Astrocyte of the cerebellum (primary cell): Measurements from ENCODE around the gene MAOA.

ENCODE experiments used
- DNase-seq: peaks from one replicate; pipeline ENCODE4 v3.0.0-alpha.2; 2011; ENCODE audit warnings: low read depth
- H3K4me3 ChIP-seq: 2 replicates; pipeline ENCODE4 v1.5.1; 2011; ENCODE audit warnings: mild to moderate bottlenecking, low read depth, low read length, moderate library complexity
- in situ Hi-C: cut with HindIII; loops from 2 replicates; pipeline ENCODE4 v1.10.0; 2017; ENCODE audit warnings: low sequenced_read_pairs
- TF ChIP-seq, protein P1 (sequence below): IDR thresholded peaks from 2 replicates; pipeline ENCODE4 v1.5.1; 2012; ENCODE audit warnings: low read length, low read depth, moderate library complexity, mild to moderate bottlenecking; ENCODE audit errors: missing control alignments

Gene MAOA

DNA sequence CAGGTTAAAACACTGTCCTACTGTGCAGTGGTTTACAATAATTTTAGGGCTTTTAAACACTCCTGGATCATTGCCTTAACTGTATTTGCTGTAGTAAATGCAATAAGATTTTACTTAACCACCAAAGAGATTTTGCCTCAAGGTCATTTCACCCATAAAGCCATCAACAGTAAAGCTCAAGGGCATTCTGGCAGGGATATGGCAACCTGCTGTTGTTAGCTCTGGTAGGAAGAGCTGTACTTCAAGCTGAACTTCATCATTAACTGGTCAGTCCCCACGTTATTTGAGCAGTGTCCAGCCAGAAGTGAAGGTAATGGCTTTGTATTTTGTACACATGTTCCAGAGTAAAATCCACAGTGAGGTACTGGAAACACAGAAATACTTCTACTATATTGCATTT, 26.9 kb upstream of the MAOA start:
- TF ChIP-seq, protein P1, sequence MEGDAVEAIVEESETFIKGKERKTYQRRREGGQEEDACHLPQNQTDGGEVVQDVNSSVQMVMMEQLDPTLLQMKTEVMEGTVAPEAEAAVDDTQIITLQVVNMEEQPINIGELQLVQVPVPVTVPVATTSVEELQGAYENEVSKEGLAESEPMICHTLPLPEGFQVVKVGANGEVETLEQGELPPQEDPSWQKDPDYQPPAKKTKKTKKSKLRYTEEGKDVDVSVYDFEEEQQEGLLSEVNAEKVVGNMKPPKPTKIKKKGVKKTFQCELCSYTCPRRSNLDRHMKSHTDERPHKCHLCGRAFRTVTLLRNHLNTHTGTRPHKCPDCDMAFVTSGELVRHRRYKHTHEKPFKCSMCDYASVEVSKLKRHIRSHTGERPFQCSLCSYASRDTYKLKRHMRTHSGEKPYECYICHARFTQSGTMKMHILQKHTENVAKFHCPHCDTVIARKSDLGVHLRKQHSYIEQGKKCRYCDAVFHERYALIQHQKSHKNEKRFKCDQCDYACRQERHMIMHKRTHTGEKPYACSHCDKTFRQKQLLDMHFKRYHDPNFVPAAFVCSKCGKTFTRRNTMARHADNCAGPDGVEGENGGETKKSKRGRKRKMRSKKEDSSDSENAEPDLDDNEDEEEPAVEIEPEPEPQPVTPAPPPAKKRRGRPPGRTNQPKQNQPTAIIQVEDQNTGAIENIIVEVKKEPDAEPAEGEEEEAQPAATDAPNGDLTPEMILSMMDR = no peak
- in situ Hi-C loops = no loop called here

DNA sequence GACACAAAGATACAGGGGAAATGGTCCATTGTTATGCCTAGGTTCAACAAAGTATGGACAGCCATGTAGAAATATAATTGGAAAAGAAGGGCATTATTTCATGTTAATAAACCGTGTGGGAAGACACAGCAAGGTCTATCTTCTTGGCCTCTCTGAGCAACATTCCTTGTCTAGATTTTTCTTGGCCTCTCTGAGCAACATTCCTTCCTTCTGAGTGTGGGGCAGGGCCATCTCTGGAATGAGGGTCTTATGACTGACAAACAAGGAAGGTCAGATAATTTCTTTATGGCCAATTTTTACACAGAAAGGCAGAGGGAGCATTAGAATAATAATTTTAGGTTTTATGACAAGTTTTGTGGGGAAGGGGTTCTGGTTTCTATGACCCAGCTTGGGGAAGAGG, 24.3 kb upstream of the MAOA start:
- H3K4me3 ChIP-seq = no peak overlapping the region
- in situ Hi-C loops = no loop called here
- no peak for DNase-seq
- TF ChIP-seq, protein P1 = no peak

More for the DNA sequence above, 26.9 kb upstream of the MAOA start:
- no peak overlapping the region for H3K4me3 ChIP-seq
- no peak for DNase-seq

DNA sequence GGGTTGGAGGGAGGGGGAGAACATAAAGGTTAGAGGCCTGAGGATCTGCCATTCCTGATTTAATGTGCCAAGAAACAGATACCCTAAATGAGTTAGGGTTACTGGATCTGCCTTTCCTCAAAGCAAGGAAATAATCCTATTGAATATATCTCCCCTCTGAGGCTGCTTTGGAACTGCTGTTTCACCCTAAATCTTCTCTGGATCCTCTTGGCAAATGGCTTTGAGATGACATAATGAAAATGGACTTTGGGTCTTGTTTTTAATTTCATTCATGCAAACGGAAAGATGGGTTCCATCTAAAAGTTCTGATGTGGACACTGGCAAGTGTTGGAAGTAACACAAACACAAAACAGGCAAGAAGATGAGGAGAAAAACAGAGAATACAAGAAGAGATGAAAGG, 23.0 kb upstream of the MAOA start:
- in situ Hi-C loops = no loop called here
- no peak for DNase-seq
- H3K4me3 ChIP-seq = no peak overlapping the region
- TF ChIP-seq, protein P1 = no peak

DNA sequence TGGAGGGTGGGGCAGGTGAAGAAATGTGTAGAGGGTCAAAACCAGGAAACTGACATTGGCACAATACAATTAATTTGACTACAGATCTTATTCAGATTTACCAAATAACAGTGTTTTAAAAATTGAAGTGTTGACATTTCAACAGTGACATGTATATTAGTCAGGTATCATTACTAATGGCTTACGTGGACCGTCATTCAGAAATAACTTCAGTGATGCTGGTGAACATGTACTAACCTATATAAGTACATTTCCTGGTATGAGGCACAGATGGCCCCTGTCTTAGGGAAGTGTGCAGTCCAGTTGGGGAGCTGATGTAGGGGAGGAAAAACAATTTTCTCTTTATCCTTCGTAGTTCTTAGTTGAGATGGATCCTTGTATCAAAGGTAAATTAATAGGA, 22.3 kb upstream of the MAOA start:
- in situ Hi-C loops = no loop called here
- TF ChIP-seq, protein P1 = no peak

DNA sequence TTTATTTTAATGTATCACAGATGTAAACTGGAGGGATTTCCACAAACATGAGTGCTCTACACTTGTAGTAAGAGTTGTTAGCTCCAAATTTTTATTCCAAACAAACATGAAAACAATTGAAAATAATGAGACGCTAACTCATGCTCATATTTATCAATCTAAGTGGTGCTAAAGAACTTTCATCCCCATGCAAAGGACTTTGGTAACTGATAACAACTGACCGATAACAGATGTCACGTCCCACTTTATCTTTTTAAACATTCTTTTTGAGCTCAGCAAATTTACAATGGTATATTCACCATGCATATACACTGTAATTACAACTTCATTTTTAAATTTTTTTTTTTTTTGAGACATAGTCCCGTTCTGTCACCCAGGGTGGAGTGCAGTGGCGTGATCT, 15.6 kb upstream of the MAOA start:
- in situ Hi-C loops = no loop called here
- no peak overlapping the region for H3K4me3 ChIP-seq
- TF ChIP-seq, protein P1 = no peak
- DNase-seq = no peak

More for the DNA sequence above, 22.3 kb upstream of the MAOA start:
- no peak overlapping the region for H3K4me3 ChIP-seq
- DNase-seq = no peak

DNA sequence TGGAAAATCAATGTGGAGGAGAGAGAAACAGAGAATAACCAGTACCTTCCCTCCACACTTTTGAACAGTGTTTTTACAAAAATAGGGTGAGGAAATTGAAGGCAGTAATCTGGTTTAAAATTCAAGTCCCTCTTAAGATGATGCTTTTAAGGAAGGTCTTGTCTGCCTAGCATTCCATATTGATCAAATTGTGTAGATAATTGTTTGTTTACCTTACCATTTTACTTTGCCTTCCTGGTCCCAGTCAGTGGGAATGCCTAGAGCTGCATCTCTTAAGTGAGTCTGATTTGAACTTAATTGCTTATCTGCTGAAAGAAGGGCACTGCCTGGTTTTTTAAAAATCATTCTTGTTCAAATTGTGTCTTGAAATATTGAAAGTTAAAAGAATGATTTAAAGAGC, 14.4 kb upstream of the MAOA start:
- TF ChIP-seq, protein P1 = no peak
- H3K4me3 ChIP-seq = no peak overlapping the region
- in situ Hi-C loops = no loop called here
- no peak for DNase-seq

DNA sequence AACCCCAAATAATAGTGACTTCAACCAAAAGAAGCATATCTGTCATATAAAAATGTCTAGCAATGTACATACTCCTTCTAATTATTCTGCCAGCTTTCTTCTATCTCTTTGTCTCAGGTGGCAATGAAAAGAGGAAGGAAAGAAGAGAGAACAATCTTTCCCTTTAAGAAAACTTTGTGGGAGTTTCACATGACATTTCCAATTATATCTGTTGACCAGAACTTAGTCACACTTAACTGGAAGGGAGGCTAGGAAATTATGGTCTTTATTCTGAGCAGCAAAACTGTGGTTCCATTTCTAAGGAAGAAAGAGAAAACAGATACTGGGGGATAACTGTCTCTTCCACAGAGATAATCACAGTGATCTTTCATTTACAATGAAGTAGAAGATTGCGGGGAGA, 12.9 kb upstream of the MAOA start:
- H3K4me3 ChIP-seq = no peak overlapping the region
- DNase-seq = no peak
- in situ Hi-C loops = no loop called here
- TF ChIP-seq, protein P1 = no peak
